Stimulated activated CD8-positive, alpha-beta memory T cell treated with anti-CD3 and anti-CD28 coated beads, Interleukin-15, amount 100 ng/mL, for 1 hour (primary cell): ENCODE measurements around the gene PSMA6.
"Not testable (repeated sequence)": the region's sequence is repeated elsewhere in the genome, so short reads cannot be mapped to it uniquely, and the experiment has no call there.

Source experiments
- DNase-seq: peaks from one replicate; pipeline ENCODE4 v3.0.0-alpha.2; 2020; ENCODE audit warnings: low read depth

PSMA6 gene

GRCh38 chr14:35285168-35286002 is 6.8 kb upstream of the PSMA6 start:
- no peak for DNase-seq

GRCh38 chr14:35286003-35286600 is 6.1 kb upstream of the PSMA6 start:
- DNase-seq = no peak

- no peak for DNase-seq
Observed at GRCh38 chr14:35286707-35287106, 5.5 kb upstream of the PSMA6 start.

- DNase-seq = no peak
Observed at GRCh38 chr14:35287431-35288013, 4.7 kb upstream of the PSMA6 start.

GRCh38 chr14:35289623-35290022 is 2.6 kb upstream of the PSMA6 start:
- no peak for DNase-seq

GRCh38 chr14:35292770-35293561 is 784 bp downstream of the PSMA6 start:
- DNase-seq = no peak

GRCh38 chr14:35295845-35296161 is 3.6 kb downstream of the PSMA6 start:
- no peak for DNase-seq

- DNase-seq = no peak
Observed at GRCh38 chr14:35296545-35296944, 4.4 kb downstream of the PSMA6 start.

GRCh38 chr14:35297706-35298105 is 5.5 kb downstream of the PSMA6 start:
- no peak for DNase-seq

GRCh38 chr14:35298351-35298750 is 6.2 kb downstream of the PSMA6 start:
- DNase-seq = no peak

- no peak for DNase-seq
Observed at GRCh38 chr14:35299708-35300107, 7.5 kb downstream of the PSMA6 start.

- DNase-seq = no peak
Observed at GRCh38 chr14:35300228-35300627, 8.0 kb downstream of the PSMA6 start.

GRCh38 chr14:35301334-35301733 is 9.2 kb downstream of the PSMA6 start:
- not testable (repeated sequence) for DNase-seq

GRCh38 chr14:35301735-35302528 is 9.8 kb downstream of the PSMA6 start:
- DNase-seq = no peak

GRCh38 chr14:35303149-35303935 is 11.2 kb downstream of the PSMA6 start:
- no peak for DNase-seq

GRCh38 chr14:35304812-35305462 is 12.8 kb downstream of the PSMA6 start:
- DNase-seq = no peak

GRCh38 chr14:35305633-35306032 is 13.5 kb downstream of the PSMA6 start:
- DNase-seq = no peak

GRCh38 chr14:35306114-35306513 is 13.9 kb downstream of the PSMA6 start:
- DNase-seq = no peak

- no peak for DNase-seq
Observed at GRCh38 chr14:35317820-35318219, 25.6 kb downstream of the PSMA6 start.

GRCh38 chr14:35319509-35319908 is 27.3 kb downstream of the PSMA6 start:
- DNase-seq = no peak

- no peak for DNase-seq
Observed at GRCh38 chr14:35320472-35320871, 28.3 kb downstream of the PSMA6 start.
